ENCODE results near the gene TMEM115. TPM values are rescaled to one million over a fixed set of nuclear protein-coding genes. Genes with fewer than 3 reads are reported as not detected.

Gene TMEM115
- total and polyA plus RNA-seq, 2 of the 13 experiments (the other 11 are each of a cell fraction or from before 2014, with no cell fraction given) = 22.1 to 30.7 TPM

- TF ChIP-seq ZNF407 (CRISPR knock-in tag; IDR thresholded peaks at IDR 0.05; ENCODE audit: not compliant biosample characterization) = peak; percentile 89
- no peak for TF ChIP-seq SMARCC2 (IDR thresholded peaks at IDR 0.05)
- peak; percentile 82; the same call in 1 of the 2 replicates for TF ChIP-seq KLF9 (CRISPR knock-in tag; IDR thresholded peaks at IDR 0.05; ENCODE audit: low read depth)
- TF ChIP-seq ZNF580 (CRISPR knock-in tag; IDR thresholded peaks at IDR 0.05; ENCODE audit: borderline replicate concordance, low read depth) = peak; percentile 85
- TF ChIP-seq PITX1 (CRISPR knock-in tag; IDR thresholded peaks at IDR 0.05) = peak; percentile 87
- no peak for TF ChIP-seq GTF2F1 (IDR thresholded peaks at IDR 0.05; ENCODE audit: low read length)
- no peak for TF ChIP-seq SIN3B (IDR thresholded peaks at IDR 0.05; ENCODE audit: low read length)
- peak; percentile 86; the same call in 1 of the 2 replicates for TF ChIP-seq ATF5 (CRISPR knock-in tag; IDR thresholded peaks at IDR 0.05; ENCODE audit: low read depth)
- 0 out of 2 replicates have a peak, but pooled peaks have one; percentile 32 for TF ChIP-seq KDM4B (CRISPR knock-in tag; IDR thresholded peaks at IDR 0.05)
- TF ChIP-seq KDM6A (CRISPR knock-in tag; IDR thresholded peaks at IDR 0.05; ENCODE audit: low read depth) = peak; percentile 35; the same call in 1 of the 2 replicates
- TF ChIP-seq HMG20A (CRISPR knock-in tag; IDR thresholded peaks at IDR 0.05; ENCODE audit: borderline replicate concordance) = no peak
- TF ChIP-seq ZNF7 (CRISPR knock-in tag; IDR thresholded peaks at IDR 0.05) = no peak
- no peak; the same call in 1 of the 2 replicates for TF ChIP-seq TOE1 (CRISPR knock-in tag; IDR thresholded peaks at IDR 0.05)
- no peak; the same call in 1 of the 2 replicates for TF ChIP-seq BCL6 (CRISPR knock-in tag; IDR thresholded peaks at IDR 0.05)
- TF ChIP-seq ZNF136 (CRISPR knock-in tag; IDR thresholded peaks at IDR 0.05; ENCODE audit: low read depth) = no peak
- TF ChIP-seq ZMAT3 (CRISPR knock-in tag; conservative IDR thresholded peaks at IDR 0.05) = peak; percentile 91
- peak; percentile 47; the same call in 1 of the 2 replicates for TF ChIP-seq FOXJ3 (CRISPR knock-in tag; IDR thresholded peaks at IDR 0.05; ENCODE audit: borderline replicate concordance)
- TF ChIP-seq RBFOX2 (IDR thresholded peaks at IDR 0.05; ENCODE audit: low read depth, low read length) = peak; percentile 91
- no peak for TF ChIP-seq SKI (IDR thresholded peaks at IDR 0.05; ENCODE audit: partially characterized antibody)
- peak; percentile 96 for TF ChIP-seq ZFX (CRISPR knock-in tag; IDR thresholded peaks at IDR 0.05; ENCODE audit: low read depth)
- TF ChIP-seq SMAD3 (CRISPR knock-in tag; IDR thresholded peaks at IDR 0.05) = peak; percentile 71
- no peak for TF ChIP-seq SNRNP70 (IDR thresholded peaks at IDR 0.05; ENCODE audit: low read depth, low read length)
- TF ChIP-seq SIX4 (CRISPR knock-in tag; IDR thresholded peaks at IDR 0.05) = peak; percentile 63; the same call in 1 of the 2 replicates
- no peak for TF ChIP-seq PLRG1 (conservative IDR thresholded peaks at IDR 0.05)
Observed at GRCh38 chr3:50350527-50351322, 8.6 kb downstream of the TMEM115 start, which contains the start of the genes CYB561D2 and NPRL2 (continued).

All from HepG2 (cell line).